H1 (cell line): ENCODE measurements around the gene GAPT. TPM values are rescaled to one million over a fixed set of nuclear protein-coding genes. Genes with fewer than 3 reads are reported as not detected.
"Not testable (repeated sequence)": the region's sequence is repeated elsewhere in the genome, so short reads cannot be mapped to it uniquely, and the experiment has no call there.

ENCODE experiments used
- CTCF ChIA-PET: fragments of 300-600 bp; sonication (Branson Sonifier 250); formaldehyde crosslinking; loops from one replicate; lab custom pipeline; 2021; ENCODE audit not compliant: partially characterized antibody; lab: Charles Lee
- POLR2A ChIA-PET: fragments of 300-600 bp; sonication (Branson Sonifier 250); formaldehyde crosslinking; loops from one replicate; lab custom pipeline; 2021; ENCODE audit warnings: inconsistent platforms; ENCODE audit not compliant: partially characterized antibody; lab: Charles Lee
- DNase-seq, 2 experiments: peaks; one replicate each; pipeline versions ENCODE4 v3.0.0 to v3.0.0-alpha.2; 2010 to 2022; ENCODE audit warnings: low spot score in 2 of 2, low read depth in 1 of 2, mixed read lengths in 1 of 2
- FAIRE-seq: peaks from 2 replicates; lab custom pipeline; 2011; peaks lifted over from hg19 to GRCh38; lab: Jason Lieb, UNC
- H2AFZ ChIP-seq: 2 replicates; pipeline ENCODE4 v1.8.1; 2012; ENCODE audit warnings: low read length, inconsistent platforms
- H2AK5ac ChIP-seq: 2 replicates; pipeline ENCODE4 v1.6.1; 2013; ENCODE audit warnings: low read depth, low read length
- H2BK120ac ChIP-seq: replicated peaks from 2 replicates; pipeline ENCODE3; 2013; ENCODE audit warnings: low read depth, low read length, inconsistent platforms
- H2BK12ac ChIP-seq: 2 replicates; pipeline ENCODE4 v1.6.1; 2013; ENCODE audit warnings: low read depth, low read length
- H2BK15ac ChIP-seq: 2 replicates; pipeline ENCODE4 v1.6.1; 2013; ENCODE audit warnings: low read length
- H2BK20ac ChIP-seq: 2 replicates; pipeline ENCODE4 v1.6.1; 2013; ENCODE audit warnings: low read length
- H2BK5ac ChIP-seq: 2 replicates; pipeline ENCODE4 v1.6.1; 2013; ENCODE audit warnings: low read depth, low read length
- H3K14ac ChIP-seq: 2 replicates; pipeline ENCODE4 v1.6.1; 2013; ENCODE audit warnings: inconsistent platforms; ENCODE audit not compliant: insufficient read length
- H3K18ac ChIP-seq: 2 replicates; pipeline ENCODE4 v1.6.1; 2013; ENCODE audit warnings: low read length; ENCODE audit errors: extremely low read depth
- H3K23ac ChIP-seq: 2 replicates; pipeline ENCODE4 v1.6.1; 2013; ENCODE audit warnings: inconsistent platforms; ENCODE audit not compliant: insufficient read length
- H3K23me2 ChIP-seq: 2 replicates; pipeline ENCODE4 v1.6.1; 2013; ENCODE audit warnings: low read depth, low read length
- H3K27ac ChIP-seq: 2 replicates; pipeline ENCODE4 v1.6.1; 2011; ENCODE audit warnings: low read depth, low read length, inconsistent platforms
- H3K27me3 ChIP-seq, 4 experiments: replicated peaks in 1 of 4; 1 replicate in 1 of 4; 2 replicates in 3 of 4; pipeline versions ENCODE4 v1.6.1 to v1.8.1; 2011 to 2013; ENCODE audit warnings: low read length in 3 of 4, mild to moderate bottlenecking in 3 of 4, inconsistent platforms in 2 of 4, mixed read lengths in 2 of 4, moderate library complexity in 1 of 4; ENCODE audit not compliant: control insufficient read depth in 3 of 4, insufficient read depth in 3 of 4; ENCODE audit errors: extremely low read depth in 1 of 4
- H3K36me3 ChIP-seq, 4 experiments: 2 replicates each; pipeline versions ENCODE4 v1.6.1 to v1.8.1; 2011 to 2013; ENCODE audit warnings: mild to moderate bottlenecking in 4 of 4, low read length in 3 of 4, moderate library complexity in 2 of 4, control low read depth in 1 of 4, inconsistent platforms in 1 of 4; ENCODE audit not compliant: insufficient read depth in 4 of 4, control insufficient read depth in 2 of 4
- H3K4ac ChIP-seq: replicated peaks from 2 replicates; pipeline ENCODE3; 2013; ENCODE audit warnings: low read length, low read depth, mixed read lengths, inconsistent platforms; ENCODE audit not compliant: insufficient read length
- H3K4me1 ChIP-seq, 4 experiments: replicated peaks in 1 of 4; 1 replicate in 1 of 4; 2 replicates in 3 of 4; pipeline versions ENCODE4 v1.6.1 to v1.8.1; 2011 to 2013; ENCODE audit warnings: low read length in 3 of 4, inconsistent platforms in 2 of 4, mixed read lengths in 1 of 4; ENCODE audit not compliant: insufficient read depth in 4 of 4, control insufficient read depth in 3 of 4
- H3K4me2 ChIP-seq, 2 experiments: 2 replicates each; pipeline versions ENCODE4 v1.6.1 to v1.8.1; 2011 to 2013; ENCODE audit warnings: low read depth in 2 of 2, low read length in 2 of 2, control low read depth in 1 of 2, inconsistent platforms in 1 of 2, mild to moderate bottlenecking in 1 of 2; ENCODE audit not compliant: insufficient read depth in 1 of 2
- H3K4me3 ChIP-seq, 4 experiments: fragments of 200-600, 300-600 bp in 1 of 4; sonication (generic), shearing (Covaris generic), sonication (Bioruptor Twin) in 1 of 4; 2 replicates each; pipeline versions ENCODE4 v1.5.1 to v1.8.1; 2011 to 2016; ENCODE audit warnings: low read length in 4 of 4, low read depth in 3 of 4, control low read depth in 2 of 4, inconsistent platforms in 2 of 4, mild to moderate bottlenecking in 2 of 4, mixed read lengths in 1 of 4, moderate library complexity in 1 of 4; ENCODE audit not compliant: insufficient read depth in 2 of 4; ENCODE audit errors: extremely low read depth in 1 of 4
- H3K56ac ChIP-seq: replicated peaks from 2 replicates; pipeline ENCODE3; 2013; ENCODE audit warnings: low read depth, mild to moderate bottlenecking, mixed read lengths, low read length, inconsistent platforms; ENCODE audit not compliant: insufficient read length
- H3K79me1 ChIP-seq: 2 replicates; pipeline ENCODE4 v1.6.1; 2013; ENCODE audit warnings: low read depth, low read length, control low read depth
- H3K79me2 ChIP-seq, 2 experiments: 2 replicates each; pipeline versions ENCODE4 v1.6.1 to v1.8.1; 2012 to 2013; ENCODE audit warnings: low read length in 2 of 2, mild to moderate bottlenecking in 2 of 2, inconsistent platforms in 1 of 2; ENCODE audit not compliant: insufficient read depth in 2 of 2, control insufficient read depth in 1 of 2
- H3K9ac ChIP-seq, 4 experiments: replicated peaks in 1 of 4; 1 replicate in 1 of 4; 2 replicates in 3 of 4; pipeline versions ENCODE4 v1.6.1 to v1.8.1; 2011 to 2013; ENCODE audit warnings: low read depth in 3 of 4, low read length in 3 of 4, control low read depth in 2 of 4, mild to moderate bottlenecking in 2 of 4, moderate library complexity in 2 of 4, inconsistent platforms in 1 of 4; ENCODE audit errors: extremely low read depth in 1 of 4
- H3K9me3 ChIP-seq, 2 experiments: 2 replicates each; pipeline versions ENCODE4 v1.6.1 to v1.8.1; 2012 to 2013; ENCODE audit warnings: mild to moderate bottlenecking in 2 of 2, moderate library complexity in 2 of 2, control low read depth in 1 of 2, inconsistent platforms in 1 of 2, low read depth in 1 of 2, low read length in 1 of 2, mixed read lengths in 1 of 2; ENCODE audit not compliant: insufficient read depth in 2 of 2
- H4K20me1 ChIP-seq, 2 experiments: replicated peaks in 1 of 2; 2 replicates each; pipeline versions ENCODE3 to v1.8.1; 2011 to 2013; ENCODE audit warnings: inconsistent platforms in 2 of 2, low read length in 2 of 2, mild to moderate bottlenecking in 1 of 2; ENCODE audit not compliant: insufficient read depth in 2 of 2, control insufficient read depth in 1 of 2
- H4K5ac ChIP-seq: 2 replicates; pipeline ENCODE4 v1.6.1; 2013; ENCODE audit warnings: low read length, low read depth, mixed read lengths, inconsistent platforms; ENCODE audit not compliant: insufficient read length
- H4K8ac ChIP-seq: 2 replicates; pipeline ENCODE4 v1.8.0; 2013; ENCODE audit warnings: mild to moderate bottlenecking, moderate library complexity, low read length, inconsistent platforms; ENCODE audit not compliant: insufficient read depth; ENCODE audit errors: extremely low read depth
- H4K91ac ChIP-seq: replicated peaks from 2 replicates; pipeline ENCODE3; 2013; ENCODE audit warnings: low read length, mixed read lengths, inconsistent platforms; ENCODE audit not compliant: insufficient read length
- WGBS, 2 experiments: shearing (Covaris generic) in 1 of 2; methylation state at CpG; one replicate each; pipeline versions ENCODE4 v1.1.6 to v1.1.7; 2013 to 2015; ENCODE audit warnings: low lambda C conversion rate in 2 of 2, mixed read lengths in 2 of 2, inconsistent platforms in 1 of 2, low coverage in 1 of 2, missing lambda C conversion rate in 1 of 2; ENCODE audit not compliant: insufficient replicate concordance in 2 of 2, insufficient coverage in 1 of 2, insufficient read length in 1 of 2; ENCODE audit errors: extremely low coverage in 1 of 2, missing lambda C conversion rate in 1 of 2; 5-methylcytosine and 5-hydroxymethylcytosine counted together
- polyA plus RNA-seq, 7 experiments: library from polyadenylated mRNA; depleted of rRNA in 3 of 7; stranded (reverse) in 5 of 7; unstranded in 2 of 7; fragments of >200 nt in 5 of 7; fragments of 200-250 nt in 2 of 7; gene quantifications; 1 replicate in 5 of 7; 2 replicates in 1 of 7; 4 replicates in 1 of 7; pipeline versions ENCODE4 v1.2.1 to v1.2.3, GENCODE V29; 2011 to 2013; ENCODE audit warnings: missing spikeins in 2 of 7, mixed read lengths in 2 of 7
- total RNA-seq: library from RNA; stranded (reverse); fragmentation: NEBNext Ultra II Directional; extraction: Animal tissue kit (Norgen Biotek cat#: 25700); gene quantifications from 2 replicates; pipeline ENCODE4 v1.2.1, GENCODE V29; 2021

The GAPT gene
- total and polyA plus RNA-seq, 2 of the 8 experiments (the other 6 are each of a cell fraction or from before 2014, with no cell fraction given): not detected

GRCh38 chr5:58541935-58542334, 50.7 kb downstream of the GAPT start:
- H3K9me3 ChIP-seq, H3K79me1 ChIP-seq, H4K91ac ChIP-seq, POLR2A ChIA-PET, H2BK20ac ChIP-seq, H3K4me3 ChIP-seq, H2BK12ac ChIP-seq, H3K27me3 ChIP-seq, H2AFZ ChIP-seq, H3K56ac ChIP-seq, H3K23ac ChIP-seq, FAIRE-seq, H4K8ac ChIP-seq, H3K4ac ChIP-seq, H3K36me3 ChIP-seq, H4K5ac ChIP-seq, DNase-seq, H3K4me2 ChIP-seq, H3K79me2 ChIP-seq, H4K20me1 ChIP-seq, H2BK15ac ChIP-seq, H3K4me1 ChIP-seq, H3K27ac ChIP-seq, H2AK5ac ChIP-seq, H3K18ac ChIP-seq, H3K23me2 ChIP-seq, H3K14ac ChIP-seq, H2BK5ac ChIP-seq, H2BK120ac ChIP-seq, H3K9ac ChIP-seq: not testable (repeated sequence)
- 90% methylated on average over 8 of the region's 9 CpGs; no CpG with 5 or more reads in 1 of the 2 experiments for WGBS, 2 experiments
- CTCF ChIA-PET: interaction anchor here (0.6 to 1.9 kb wide), 2 partner anchors 43 to 308 kb away, joined by 3 to 8 read pairs; no protein-coding TSS in a partner anchor
